A673 (cell line): ENCODE data around the gene ZBTB16. TPM values are rescaled to one million over a fixed set of nuclear protein-coding genes. Genes with fewer than 3 reads are reported as not detected.

Experiments used
- BruUV-seq: library from RNA; stranded (reverse); fragments of 400-500 nt; replicated peaks from 2 replicates; lab custom pipeline; 2021; lab: Mats Ljungman, UMichigan
- CTCF ChIA-PET: fragments of 300-600 bp; sonication (Branson Sonifier 250); formaldehyde crosslinking; loops from one replicate; lab custom pipeline; 2022; ENCODE audit warnings: antibody characterized with exemption; lab: Charles Lee
- POLR2A ChIA-PET: fragments of 300-600 bp; sonication (Branson Sonifier 250); formaldehyde crosslinking; loops from one replicate; lab custom pipeline; 2022; ENCODE audit warnings: antibody characterized with exemption; ENCODE audit not compliant: low non-redundant PET; lab: Charles Lee
- DNase-seq: peaks from one replicate; pipeline ENCODE4 v3.0.0-alpha.2; 2015; ENCODE audit warnings: low spot score
- H3K27ac ChIP-seq: fragments of 200-600 bp; sonication (generic); 2 replicates; pipeline ENCODE4 v1.5.1; 2016; ENCODE audit warnings: mixed run types, low read depth, mild to moderate bottlenecking, mixed read lengths, antibody characterized with exemption, low read length; ENCODE audit not compliant: poor library complexity, severe bottlenecking
- H3K27me3 ChIP-seq: fragments of 200-600 bp; sonication (generic); replicated peaks from 2 replicates; pipeline ENCODE4 v1.6.1; 2017; ENCODE audit warnings: mixed run types, low read depth, mild to moderate bottlenecking, mixed read lengths, antibody characterized with exemption, low read length; ENCODE audit not compliant: insufficient read depth, poor library complexity
- H3K36me3 ChIP-seq: fragments of 200-600 bp; sonication (generic); 2 replicates; pipeline ENCODE4 v1.6.1; 2016; ENCODE audit warnings: mixed run types, mild to moderate bottlenecking, mixed read lengths, antibody characterized with exemption, low read length; ENCODE audit not compliant: insufficient read depth, poor library complexity, severe bottlenecking
- H3K4me1 ChIP-seq: fragments of 200-600 bp; sonication (generic); 2 replicates; pipeline ENCODE4 v1.6.1; 2017; ENCODE audit warnings: mixed run types, mild to moderate bottlenecking, mixed read lengths, antibody characterized with exemption, low read length; ENCODE audit not compliant: insufficient read depth, poor library complexity, severe bottlenecking
- H3K4me3 ChIP-seq: fragments of 200-600 bp; sonication (generic); 2 replicates; pipeline ENCODE4 v1.5.1; 2016; ENCODE audit warnings: low read depth, mixed run types, mild to moderate bottlenecking, mixed read lengths, low read length; ENCODE audit not compliant: poor library complexity, severe bottlenecking
- H3K9me3 ChIP-seq: fragments of 200-600 bp; sonication (generic); 2 replicates; pipeline ENCODE4 v1.6.1; 2016; ENCODE audit warnings: mixed run types, low read depth, mild to moderate bottlenecking, mixed read lengths, antibody characterized with exemption, low read length; ENCODE audit not compliant: poor library complexity, severe bottlenecking
- CTCF ChIP-seq: fragments of 300-800, 200-600 bp; sonication (generic); conservative IDR thresholded peaks from 2 replicates; pipeline ENCODE4 v1.5.1; 2017; ENCODE audit warnings: low read depth, mild to moderate bottlenecking, antibody characterized with exemption, low read length, moderate library complexity, mixed read lengths
- EZH2 ChIP-seq: fragments of 200-600 bp; sonication (generic); IDR thresholded peaks from 2 replicates; pipeline ENCODE4 v1.6.1; 2017; ENCODE audit warnings: borderline replicate concordance, low read depth, mild to moderate bottlenecking, mixed read lengths, antibody characterized with exemption, low read length; ENCODE audit not compliant: poor library complexity, severe bottlenecking
- intact Hi-C: fragments of 100-400 bp; cut with micrococcal nuclease; formaldehyde crosslinking; loops from one replicate; pipeline ENCODE4 v1.10.0; 2022; ENCODE audit not compliant: unreplicated experiment
- total RNA-seq: library from RNA; stranded (reverse); gene quantifications from 2 replicates; pipeline ENCODE4 v1.2.3, GENCODE V29; 2021

Gene ZBTB16
- total RNA-seq, 1 experiment from 2014 or later = 12.0 TPM

DNA sequence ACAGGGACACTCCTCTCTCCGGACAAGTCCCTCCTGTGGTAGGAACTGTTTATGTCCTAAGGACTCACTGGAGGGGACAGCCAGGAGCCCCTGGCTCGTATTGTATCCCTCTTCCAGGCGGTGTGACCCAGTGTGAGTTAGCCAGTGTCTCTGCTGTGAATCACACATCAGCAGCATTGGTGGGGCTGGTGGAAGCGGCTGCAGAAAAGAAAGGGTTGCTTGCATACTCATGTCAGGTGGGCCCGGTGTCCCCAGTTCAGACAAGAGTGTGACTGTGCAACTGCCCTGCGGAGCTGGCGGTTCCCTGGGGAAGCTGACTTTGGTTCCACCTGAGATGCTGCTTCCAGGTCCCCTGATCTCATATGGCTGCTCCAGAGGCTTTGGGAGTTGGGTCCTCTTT, 99.4 kb downstream of the ZBTB16 start:
- no peak overlapping the region for H3K27ac ChIP-seq
- BruUV-seq = no TSS peak
- CTCF ChIA-PET = no interaction called here
- no peak for DNase-seq
- TF ChIP-seq EZH2 (no peak), CTCF (no peak)
- H3K4me3 ChIP-seq = no peak overlapping the region
- peaks cover 59% of the 10 kb centered on the region for H3K4me1 ChIP-seq
- no peaks in the 10 kb centered on the region for H3K27me3 ChIP-seq
- POLR2A ChIA-PET = no interaction called here
- H3K36me3 ChIP-seq = no peaks in the 10 kb centered on the region
- intact Hi-C loops = no loop called here
- no peaks in the 10 kb centered on the region for H3K9me3 ChIP-seq

DNA sequence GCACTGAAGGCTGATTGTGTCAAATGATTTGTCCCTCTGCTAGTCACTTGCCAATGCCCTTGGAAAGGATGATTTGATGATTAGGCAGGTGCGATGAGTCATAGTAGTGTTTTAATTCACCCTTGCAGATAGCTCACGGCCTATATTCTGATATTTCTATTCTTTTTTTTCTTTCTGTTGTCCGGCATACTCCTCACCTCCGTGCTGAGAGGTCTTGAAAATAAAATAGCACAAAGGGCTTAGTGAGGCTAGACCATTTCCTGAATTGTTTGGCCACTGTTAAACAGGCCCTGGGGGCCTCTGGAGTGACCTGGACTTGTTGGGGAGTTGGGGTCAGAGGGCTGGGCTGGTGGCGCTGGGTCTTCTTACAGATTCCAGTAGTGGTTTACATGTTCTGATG, 99.8 kb downstream of the ZBTB16 start:
- Histone ChIP-seq H3K4me1 (peaks cover 62% of the 10 kb centered on the region), H3K4me3 (no peak overlapping the region), H3K9me3 (no peaks in the 10 kb centered on the region), H3K27me3 (no peaks in the 10 kb centered on the region), H3K27ac (peak overlapping the region; percentile 46), H3K36me3 (no peaks in the 10 kb centered on the region)
- no TSS peak for BruUV-seq
- CTCF ChIA-PET = no interaction called here
- DNase-seq = no peak
- TF ChIP-seq CTCF (no peak), EZH2 (no peak)
- intact Hi-C loops = no loop called here
- POLR2A ChIA-PET = no interaction called here

DNA sequence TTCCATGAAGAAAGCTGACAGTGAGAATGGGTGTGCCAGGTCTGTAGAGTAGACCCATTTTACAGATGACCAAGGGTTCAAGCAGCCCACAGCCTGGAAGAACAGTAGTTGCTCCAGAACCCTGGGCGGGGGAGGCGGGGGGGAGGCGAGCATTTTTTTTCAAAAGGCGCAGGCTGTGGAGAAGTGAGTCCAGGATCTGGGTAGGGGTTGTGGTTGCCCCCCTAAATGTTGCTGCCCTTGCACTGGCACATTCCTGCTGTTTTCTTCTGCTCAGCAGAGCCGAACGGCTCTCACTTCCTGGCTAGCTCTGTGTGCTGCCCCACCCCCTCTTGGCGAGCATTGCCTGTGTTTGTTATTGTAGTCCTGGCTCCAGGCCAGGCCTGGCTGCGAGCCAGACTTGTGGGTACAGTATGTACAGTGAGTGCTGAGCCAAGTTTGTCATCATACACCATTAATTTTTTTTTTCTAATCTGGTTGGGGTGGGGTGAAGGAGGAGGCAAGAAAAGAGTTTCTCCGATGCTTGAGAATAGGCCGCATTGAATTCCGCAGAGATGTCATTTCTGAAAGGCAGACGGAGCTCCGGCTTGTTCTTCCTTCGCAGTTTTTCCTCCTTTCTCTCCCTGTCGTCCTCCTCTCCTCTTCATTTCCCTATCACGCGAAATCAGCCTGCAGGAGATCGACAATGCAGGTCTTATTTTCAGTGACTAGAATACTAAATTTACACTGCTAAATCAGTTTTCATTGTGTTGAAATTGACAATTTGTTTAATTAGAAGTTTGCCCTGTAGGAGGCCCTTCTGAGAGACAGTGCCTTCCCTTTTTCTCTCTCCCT, 100.5 kb downstream of the ZBTB16 start:
- ChIA-PET POLR2A (no interaction called here), CTCF (no interaction called here)
- no peaks in the 10 kb centered on the region for H3K9me3 ChIP-seq
- no peak for TF ChIP-seq EZH2
- 0 out of 2 replicates have a peak, but pooled peaks have one; percentile 18 for TF ChIP-seq CTCF
- peak overlapping the region; percentile 46 for H3K27ac ChIP-seq
- no peak overlapping the region for H3K4me3 ChIP-seq
- peaks cover 63% of the 10 kb centered on the region for H3K4me1 ChIP-seq
- intact Hi-C loops = no loop called here
- BruUV-seq = no TSS peak
- peak; percentile 95 for DNase-seq
- H3K36me3 ChIP-seq = no peaks in the 10 kb centered on the region
- H3K27me3 ChIP-seq = no peaks in the 10 kb centered on the region
